GM23338 (cell line): ENCODE measurements around the gene DUXA. TPM values are rescaled to one million over a fixed set of nuclear protein-coding genes. Genes with fewer than 3 reads are reported as not detected.
A peak's percentile ranks its signal among the peaks of the same experiment; 100 is the strongest.

Experiments
- ATAC-seq: fragments of 200-7000 bp; cut with Tn5 transposase; 3 replicates; pipeline ENCODE4 v1.9.1; 2020
- DNase-seq: peaks from one replicate; pipeline ENCODE4 v3.0.0-alpha.2; 2015; ENCODE audit warnings: low spot score
- H2AFZ ChIP-seq: fragments of 200-600 bp; sonication (generic); 2 replicates; pipeline ENCODE4 v1.8.0; 2016; ENCODE audit warnings: antibody characterized with exemption, mild to moderate bottlenecking, moderate library complexity
- H3F3A ChIP-seq: fragments of 200-600 bp; sonication (generic); replicated peaks from 2 replicates; pipeline ENCODE4 v1.8.0; 2017; ENCODE audit warnings: antibody characterized with exemption, mixed run types, low read depth
- H3K27ac ChIP-seq: fragments of 200-600 bp; sonication (generic); 2 replicates; pipeline ENCODE4 v1.6.1; 2016; ENCODE audit warnings: low read depth
- H3K27me3 ChIP-seq: fragments of 200-600 bp; sonication (generic); 2 replicates; pipeline ENCODE4 v1.8.0; 2016; ENCODE audit warnings: mild to moderate bottlenecking, mixed run types, moderate library complexity; ENCODE audit not compliant: insufficient read depth
- H3K36me3 ChIP-seq: fragments of 200-600 bp; sonication (generic); 2 replicates; pipeline ENCODE4 v1.8.0; 2016; ENCODE audit warnings: mild to moderate bottlenecking; ENCODE audit not compliant: insufficient read depth
- H3K4me1 ChIP-seq: fragments of 200-600 bp; sonication (generic); 2 replicates; pipeline ENCODE4 v1.8.0; 2016; ENCODE audit warnings: mild to moderate bottlenecking, moderate library complexity; ENCODE audit not compliant: insufficient read depth
- H3K4me2 ChIP-seq: fragments of 200-600 bp; sonication (generic); 2 replicates; pipeline ENCODE4 v1.7.1; 2017; ENCODE audit warnings: mixed run types
- H3K4me3 ChIP-seq: fragments of 200-600 bp; sonication (generic); 2 replicates; pipeline ENCODE4 v1.6.1; 2016; ENCODE audit warnings: mixed run types
- H3K79me2 ChIP-seq: fragments of 200-600 bp; sonication (generic); replicated peaks from 2 replicates; pipeline ENCODE4 v1.8.0; 2017; ENCODE audit warnings: mild to moderate bottlenecking; ENCODE audit not compliant: insufficient read depth
- H3K9me2 ChIP-seq: fragments of 200-600 bp; sonication (generic); 2 replicates; pipeline ENCODE4 v1.8.0; 2017; ENCODE audit not compliant: insufficient read depth
- H4K20me1 ChIP-seq: fragments of 200-600 bp; sonication (generic); replicated peaks from 2 replicates; pipeline ENCODE4 v1.8.0; 2017; ENCODE audit warnings: mild to moderate bottlenecking; ENCODE audit not compliant: insufficient read depth
- H3K27ac Mint-ChIP-seq: 2 replicates; pipeline ENCODE4 v1.8.0; 2020; ENCODE audit warnings: inconsistent platforms, mild to moderate bottlenecking, moderate library complexity, mixed read lengths
- H3K27me3 Mint-ChIP-seq: 3 replicates; pipeline ENCODE4 v1.8.0; 2022; ENCODE audit warnings: low read depth, mild to moderate bottlenecking, moderate library complexity, mixed read lengths, inconsistent platforms; ENCODE audit not compliant: insufficient read depth, poor library complexity
- H3K36me3 Mint-ChIP-seq: 3 replicates; pipeline ENCODE4 v1.8.0; 2021; ENCODE audit warnings: low read depth, mild to moderate bottlenecking, inconsistent platforms, moderate library complexity, mixed read lengths
- H3K4me1 Mint-ChIP-seq: 3 replicates; pipeline ENCODE4 v1.8.0; 2020; ENCODE audit warnings: mild to moderate bottlenecking, inconsistent platforms, mixed read lengths
- H3K4me3 Mint-ChIP-seq: 3 replicates; pipeline ENCODE4 v1.8.0; 2021; ENCODE audit warnings: moderate library complexity, mild to moderate bottlenecking, inconsistent platforms, mixed read lengths
- H3K9me3 Mint-ChIP-seq: 3 replicates; pipeline ENCODE4 v1.8.0; 2020; ENCODE audit warnings: moderate library complexity, mild to moderate bottlenecking, inconsistent platforms, mixed read lengths
- CREB1 ChIP-seq: fragments of 250-450 bp; sonication (Bioruptor Pico); IDR thresholded peaks from 2 replicates; pipeline ENCODE4 v1.5.0; 2020; ENCODE audit warnings: low read depth, mild to moderate bottlenecking, moderate library complexity
- EZH2phosphoT487 ChIP-seq: fragments of 200-600 bp; sonication (generic); IDR thresholded peaks from one replicate; pipeline ENCODE4 v1.8.1; 2018; ENCODE audit warnings: antibody characterized with exemption; ENCODE audit not compliant: unreplicated experiment
- NANOG ChIP-seq: IDR thresholded peaks from 2 replicates; pipeline ENCODE4 v1.6.1; 2016; ENCODE audit warnings: antibody characterized with exemption, borderline replicate concordance
- POLR2AphosphoS5 ChIP-seq: IDR thresholded peaks from 2 replicates; pipeline ENCODE4 v1.6.1; 2016; ENCODE audit warnings: antibody characterized with exemption, low read depth
- REST ChIP-seq: IDR thresholded peaks from one replicate; pipeline ENCODE4 v1.6.1; 2018; ENCODE audit warnings: antibody characterized with exemption; ENCODE audit not compliant: unreplicated experiment
- STAT1 ChIP-seq: IDR thresholded peaks from one replicate; pipeline ENCODE4 v1.6.1; 2016; ENCODE audit warnings: antibody characterized with exemption; ENCODE audit not compliant: unreplicated experiment
- ZNF114 ChIP-seq: fragments of 250-450 bp; sonication (Bioruptor Pico); IDR thresholded peaks from 2 replicates; pipeline ENCODE4 v1.5.0; 2020; ENCODE audit warnings: mild to moderate bottlenecking, moderate library complexity
- ZNF331 ChIP-seq: fragments of 250-450 bp; sonication (Bioruptor Pico); IDR thresholded peaks from 2 replicates; pipeline ENCODE4 v1.5.0; 2020; ENCODE audit warnings: low read depth, mild to moderate bottlenecking, moderate library complexity
- polyA plus RNA-seq: library from polyadenylated mRNA; unstranded; fragments of >200 nt; fragmentation: Nextera tagmentation; extraction: Ambion mirVana; gene quantifications from 2 replicates; pipeline ENCODE4 v1.2.1, GENCODE V29; 2016
- total RNA-seq: library from RNA; depleted of rRNA; stranded (reverse); fragments of >200 nt; shearing (Covaris generic); gene quantifications from 2 replicates; pipeline ENCODE4 v1.2.3, GENCODE V29; 2014
- TF ChIP-seq, protein P1 (sequence below): fragments of 250-450 bp; sonication (Bioruptor Pico); IDR thresholded peaks from 2 replicates; pipeline ENCODE4 v1.5.0; 2020; ENCODE audit warnings: mild to moderate bottlenecking, moderate library complexity

Gene DUXA
- total and polyA plus RNA-seq, 2 experiments from 2014 or later, result not detected

DNA sequence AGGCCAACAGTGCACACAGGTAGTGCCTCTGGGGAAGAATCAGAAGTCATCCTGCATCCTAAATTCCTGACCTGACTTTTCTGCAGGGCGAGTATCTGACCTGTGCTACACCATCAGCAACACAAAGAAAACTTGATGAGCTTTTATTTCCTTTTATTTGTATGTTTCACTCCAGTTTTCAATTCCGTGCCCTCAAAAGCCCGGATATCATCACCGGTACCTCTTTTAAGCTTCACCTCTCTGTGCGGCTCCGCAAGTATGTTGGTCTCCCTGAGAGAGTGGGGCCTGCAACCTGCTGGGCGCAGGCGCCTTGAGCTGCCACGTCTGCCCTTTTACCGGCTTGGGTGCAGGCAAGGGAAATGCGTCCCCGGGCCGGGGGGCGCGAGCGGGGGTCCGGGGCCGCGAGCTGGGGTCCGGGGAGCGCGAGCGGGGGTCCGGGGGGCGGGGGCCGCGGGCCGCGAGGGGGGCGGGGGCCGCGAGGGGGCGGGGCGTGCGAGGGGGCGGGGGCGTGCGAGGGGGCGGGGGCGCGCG, 4.3 kb upstream of the DUXA start:
- H3K27ac ChIP-seq, result no peak overlapping the region

More for the DNA sequence above, 4.3 kb upstream of the DUXA start:
- 0 out of 2 replicates have a peak, but pooled peaks cover 9% of the 10 kb centered on the region for H3K9me2 ChIP-seq
- H3K27ac Mint-ChIP-seq, result no peak overlapping the region
- peaks cover 2% of the 10 kb centered on the region; the same call in 1 of the 3 replicates for H3K4me1 Mint-ChIP-seq
- DNase-seq, result peak; percentile 72
- H4K20me1 ChIP-seq, result no peaks in the 10 kb centered on the region
- ATAC-seq, result peak; percentile 79
- H3K9me3 Mint-ChIP-seq, result peaks cover 58% of the 10 kb centered on the region
- peaks cover 11% of the 10 kb centered on the region for H3K36me3 Mint-ChIP-seq
- no peaks in the 10 kb centered on the region; the same call in 1 of the 2 replicates for H3K4me1 ChIP-seq
- no peak for TF ChIP-seq NANOG
- no peak for TF ChIP-seq REST
- no peak for TF ChIP-seq ZNF331 (CRISPR knock-in tag)
- TF ChIP-seq EZH2phosphoT487, result no peak
- no peak for TF ChIP-seq ZNF114 (CRISPR knock-in tag)
- no peak for TF ChIP-seq STAT1
- no peak for TF ChIP-seq POLR2AphosphoS5
- TF ChIP-seq CREB1, result no peak
- TF ChIP-seq, protein P1, sequence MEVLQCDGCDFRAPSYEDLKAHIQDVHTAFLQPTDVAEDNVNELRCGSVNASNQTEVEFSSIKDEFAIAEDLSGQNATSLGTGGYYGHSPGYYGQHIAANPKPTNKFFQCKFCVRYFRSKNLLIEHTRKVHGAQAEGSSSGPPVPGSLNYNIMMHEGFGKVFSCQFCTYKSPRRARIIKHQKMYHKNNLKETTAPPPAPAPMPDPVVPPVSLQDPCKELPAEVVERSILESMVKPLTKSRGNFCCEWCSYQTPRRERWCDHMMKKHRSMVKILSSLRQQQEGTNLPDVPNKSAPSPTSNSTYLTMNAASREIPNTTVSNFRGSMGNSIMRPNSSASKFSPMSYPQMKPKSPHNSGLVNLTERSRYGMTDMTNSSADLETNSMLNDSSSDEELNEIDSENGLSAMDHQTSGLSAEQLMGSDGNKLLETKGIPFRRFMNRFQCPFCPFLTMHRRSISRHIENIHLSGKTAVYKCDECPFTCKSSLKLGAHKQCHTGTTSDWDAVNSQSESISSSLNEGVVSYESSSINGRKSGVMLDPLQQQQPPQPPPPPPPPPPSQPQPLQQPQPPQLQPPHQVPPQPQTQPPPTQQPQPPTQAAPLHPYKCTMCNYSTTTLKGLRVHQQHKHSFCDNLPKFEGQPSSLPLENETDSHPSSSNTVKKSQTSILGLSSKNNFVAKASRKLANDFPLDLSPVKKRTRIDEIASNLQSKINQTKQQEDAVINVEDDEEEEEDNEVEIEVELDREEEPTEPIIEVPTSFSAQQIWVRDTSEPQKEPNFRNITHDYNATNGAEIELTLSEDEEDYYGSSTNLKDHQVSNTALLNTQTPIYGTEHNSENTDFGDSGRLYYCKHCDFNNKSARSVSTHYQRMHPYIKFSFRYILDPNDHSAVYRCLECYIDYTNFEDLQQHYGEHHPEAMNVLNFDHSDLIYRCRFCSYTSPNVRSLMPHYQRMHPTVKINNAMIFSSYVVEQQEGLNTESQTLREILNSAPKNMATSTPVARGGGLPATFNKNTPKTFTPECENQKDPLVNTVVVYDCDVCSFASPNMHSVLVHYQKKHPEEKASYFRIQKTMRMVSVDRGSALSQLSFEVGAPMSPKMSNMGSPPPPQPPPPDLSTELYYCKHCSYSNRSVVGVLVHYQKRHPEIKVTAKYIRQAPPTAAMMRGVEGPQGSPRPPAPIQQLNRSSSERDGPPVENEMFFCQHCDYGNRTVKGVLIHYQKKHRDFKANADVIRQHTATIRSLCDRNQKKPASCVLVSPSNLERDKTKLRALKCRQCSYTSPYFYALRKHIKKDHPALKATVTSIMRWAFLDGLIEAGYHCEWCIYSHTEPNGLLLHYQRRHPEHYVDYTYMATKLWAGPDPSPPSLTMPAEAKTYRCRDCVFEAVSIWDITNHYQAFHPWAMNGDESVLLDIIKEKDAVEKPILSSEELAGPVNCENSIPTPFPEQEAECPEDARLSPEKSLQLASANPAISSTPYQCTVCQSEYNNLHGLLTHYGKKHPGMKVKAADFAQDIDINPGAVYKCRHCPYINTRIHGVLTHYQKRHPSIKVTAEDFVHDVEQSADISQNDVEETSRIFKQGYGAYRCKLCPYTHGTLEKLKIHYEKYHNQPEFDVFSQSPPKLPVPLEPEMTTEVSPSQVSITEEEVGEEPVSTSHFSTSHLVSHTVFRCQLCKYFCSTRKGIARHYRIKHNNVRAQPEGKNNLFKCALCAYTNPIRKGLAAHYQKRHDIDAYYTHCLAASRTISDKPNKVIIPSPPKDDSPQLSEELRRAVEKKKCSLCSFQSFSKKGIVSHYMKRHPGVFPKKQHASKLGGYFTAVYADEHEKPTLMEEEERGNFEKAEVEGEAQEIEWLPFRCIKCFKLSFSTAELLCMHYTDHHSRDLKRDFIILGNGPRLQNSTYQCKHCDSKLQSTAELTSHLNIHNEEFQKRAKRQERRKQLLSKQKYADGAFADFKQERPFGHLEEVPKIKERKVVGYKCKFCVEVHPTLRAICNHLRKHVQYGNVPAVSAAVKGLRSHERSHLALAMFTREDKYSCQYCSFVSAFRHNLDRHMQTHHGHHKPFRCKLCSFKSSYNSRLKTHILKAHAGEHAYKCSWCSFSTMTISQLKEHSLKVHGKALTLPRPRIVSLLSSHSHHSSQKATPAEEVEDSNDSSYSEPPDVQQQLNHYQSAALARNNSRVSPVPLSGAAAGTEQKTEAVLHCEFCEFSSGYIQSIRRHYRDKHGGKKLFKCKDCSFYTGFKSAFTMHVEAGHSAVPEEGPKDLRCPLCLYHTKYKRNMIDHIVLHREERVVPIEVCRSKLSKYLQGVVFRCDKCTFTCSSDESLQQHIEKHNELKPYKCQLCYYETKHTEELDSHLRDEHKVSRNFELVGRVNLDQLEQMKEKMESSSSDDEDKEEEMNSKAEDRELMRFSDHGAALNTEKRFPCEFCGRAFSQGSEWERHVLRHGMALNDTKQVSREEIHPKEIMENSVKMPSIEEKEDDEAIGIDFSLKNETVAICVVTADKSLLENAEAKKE, result no peak
- H2AFZ ChIP-seq, result peak overlapping the region; percentile 78
- H3K4me3 ChIP-seq, result peak overlapping the region; percentile 79
- H3K36me3 ChIP-seq, result 0 out of 2 replicates have a peak, but pooled peaks cover 4% of the 10 kb centered on the region
- peak overlapping the region; percentile 69 for H3K4me3 Mint-ChIP-seq
- no peaks in the 10 kb centered on the region for H3K27me3 ChIP-seq
- peaks cover 9% of the 10 kb centered on the region; the same call in 1 of the 2 replicates for H3F3A ChIP-seq
- H3K79me2 ChIP-seq, result no peaks in the 10 kb centered on the region
- H3K27me3 Mint-ChIP-seq, result no peaks in the 10 kb centered on the region
- H3K4me2 ChIP-seq, result peak overlapping the region; percentile 82
